Measurements from ENCODE around the gene DCUN1D3. TPM values are rescaled to one million over a fixed set of nuclear protein-coding genes. Genes with fewer than 3 reads are reported as not detected.

The DCUN1D3 gene
- total RNA-seq, 1 donor from 2014 or later = 24.2 TPM

DNA sequence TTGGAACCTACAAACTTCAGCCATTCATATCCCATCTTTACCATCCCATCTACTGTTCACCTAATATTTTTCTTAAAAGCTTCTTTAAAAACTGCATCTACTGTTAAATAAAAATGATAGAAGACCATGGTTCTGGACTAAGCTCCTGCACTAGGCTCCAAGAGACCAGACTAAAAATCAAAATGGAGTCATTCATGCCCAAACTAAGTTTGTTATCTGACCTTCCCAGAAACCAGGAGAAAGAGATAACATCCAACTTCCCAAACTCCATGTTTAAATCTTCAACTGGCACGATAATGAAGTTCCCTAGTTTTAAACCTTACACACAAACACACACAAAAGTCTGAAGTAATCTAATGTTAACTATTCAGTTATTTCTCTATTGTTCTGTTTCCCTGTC, 13.8 kb downstream of the DCUN1D3 start:
- no peaks in the 10 kb centered on the region for H3K27me3 Mint-ChIP-seq
- H3K36me3 Mint-ChIP-seq (ENCODE audit: insufficient read depth) = peaks cover 5% of the 10 kb centered on the region
- H3K4me3 Mint-ChIP-seq (ENCODE audit: low read depth) = no peak overlapping the region
- H3K4me1 Mint-ChIP-seq (ENCODE audit: low read depth) = peaks cover 28% of the 10 kb centered on the region
- no peak for DNase-seq (ENCODE audit: low spot score, unreplicated experiment)
- H3K27ac Mint-ChIP-seq = peak overlapping the region; percentile 25
- no peaks in the 10 kb centered on the region for H3K9me3 Mint-ChIP-seq (ENCODE audit: low read depth)
- TF ChIP-seq, protein P1, sequence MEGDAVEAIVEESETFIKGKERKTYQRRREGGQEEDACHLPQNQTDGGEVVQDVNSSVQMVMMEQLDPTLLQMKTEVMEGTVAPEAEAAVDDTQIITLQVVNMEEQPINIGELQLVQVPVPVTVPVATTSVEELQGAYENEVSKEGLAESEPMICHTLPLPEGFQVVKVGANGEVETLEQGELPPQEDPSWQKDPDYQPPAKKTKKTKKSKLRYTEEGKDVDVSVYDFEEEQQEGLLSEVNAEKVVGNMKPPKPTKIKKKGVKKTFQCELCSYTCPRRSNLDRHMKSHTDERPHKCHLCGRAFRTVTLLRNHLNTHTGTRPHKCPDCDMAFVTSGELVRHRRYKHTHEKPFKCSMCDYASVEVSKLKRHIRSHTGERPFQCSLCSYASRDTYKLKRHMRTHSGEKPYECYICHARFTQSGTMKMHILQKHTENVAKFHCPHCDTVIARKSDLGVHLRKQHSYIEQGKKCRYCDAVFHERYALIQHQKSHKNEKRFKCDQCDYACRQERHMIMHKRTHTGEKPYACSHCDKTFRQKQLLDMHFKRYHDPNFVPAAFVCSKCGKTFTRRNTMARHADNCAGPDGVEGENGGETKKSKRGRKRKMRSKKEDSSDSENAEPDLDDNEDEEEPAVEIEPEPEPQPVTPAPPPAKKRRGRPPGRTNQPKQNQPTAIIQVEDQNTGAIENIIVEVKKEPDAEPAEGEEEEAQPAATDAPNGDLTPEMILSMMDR (IDR thresholded peaks at IDR 0.05; ENCODE audit: unreplicated experiment) = no peak

- H3K4me1 Mint-ChIP-seq (ENCODE audit: low read depth) = peaks cover 37% of the 10 kb centered on the region
- no peak overlapping the region for H3K27ac Mint-ChIP-seq
- H3K27me3 Mint-ChIP-seq = no peaks in the 10 kb centered on the region
- H3K36me3 Mint-ChIP-seq (ENCODE audit: insufficient read depth) = peaks cover 5% of the 10 kb centered on the region
- no peaks in the 10 kb centered on the region for H3K9me3 Mint-ChIP-seq (ENCODE audit: low read depth)
- no peak for DNase-seq (ENCODE audit: low spot score, unreplicated experiment)
- TF ChIP-seq, protein P1 (IDR thresholded peaks at IDR 0.05; ENCODE audit: unreplicated experiment) = no peak
- H3K4me3 Mint-ChIP-seq (ENCODE audit: low read depth) = no peak overlapping the region
Measured at GRCh38 chr16:20884240-20884556, 16.0 kb downstream of the DCUN1D3 start.

DNA sequence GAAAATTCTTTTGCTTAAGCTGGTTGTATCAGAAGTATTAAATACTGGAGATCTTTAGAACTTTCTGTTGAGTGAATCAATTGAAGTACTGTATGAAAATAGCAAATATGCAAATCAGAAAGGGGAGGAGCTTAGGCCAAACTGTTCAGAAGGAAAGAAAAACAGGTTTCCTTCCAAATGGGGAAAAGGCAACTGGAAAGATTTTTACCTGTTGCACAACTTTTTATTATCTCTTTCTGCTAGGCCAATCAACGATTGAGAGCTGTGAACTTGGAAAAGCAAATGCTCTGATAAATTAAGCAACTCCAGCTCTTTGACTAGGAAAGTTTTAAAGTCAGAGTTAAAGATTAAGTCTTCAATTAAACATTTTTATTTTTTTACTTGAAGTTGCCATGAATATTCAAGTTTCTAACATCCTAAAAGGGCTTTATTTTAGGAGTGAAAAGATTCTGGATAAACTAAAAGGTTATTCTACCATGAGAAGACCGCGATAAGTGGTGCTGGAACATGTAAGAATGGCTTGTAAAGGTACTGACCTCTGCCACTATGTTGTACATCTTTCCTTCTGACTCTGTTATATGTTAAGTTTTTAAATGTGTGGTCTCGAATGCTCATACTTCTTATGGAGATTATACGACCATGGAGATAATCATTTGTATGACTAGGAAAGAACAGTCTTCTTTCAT, 16.5 kb downstream of the DCUN1D3 start:
- Mint-ChIP-seq H3K27ac (no peak overlapping the region), H3K9me3 (ENCODE audit: low read depth) (no peaks in the 10 kb centered on the region), H3K4me1 (ENCODE audit: low read depth) (peaks cover 42% of the 10 kb centered on the region), H3K27me3 (no peaks in the 10 kb centered on the region), H3K36me3 (ENCODE audit: insufficient read depth) (peaks cover 5% of the 10 kb centered on the region), H3K4me3 (ENCODE audit: low read depth) (no peak overlapping the region)
- DNase-seq (ENCODE audit: low spot score, unreplicated experiment) = no peak
- TF ChIP-seq, protein P1 (IDR thresholded peaks at IDR 0.05; ENCODE audit: unreplicated experiment) = no peak

DNA sequence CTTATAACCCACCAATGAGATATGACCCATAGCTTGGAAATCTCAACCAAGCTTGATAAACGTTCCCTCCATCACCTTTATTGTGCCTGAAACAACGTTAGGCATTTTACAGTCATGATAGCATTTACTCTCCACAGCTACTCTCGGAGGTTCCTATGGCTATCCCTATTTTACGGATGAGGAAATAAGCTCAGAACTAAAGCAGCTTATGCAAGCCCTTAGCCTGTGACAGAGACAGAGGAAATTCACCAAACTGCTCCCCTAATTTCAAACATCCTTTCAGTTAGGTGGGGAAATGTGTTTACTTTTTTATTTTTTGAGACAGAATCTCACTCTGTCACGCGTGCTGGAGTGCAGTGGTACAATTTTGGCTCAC, 18.7 kb downstream of the DCUN1D3 start:
- TF ChIP-seq, protein P1 (IDR thresholded peaks at IDR 0.05; ENCODE audit: unreplicated experiment) = no peak
- no peaks in the 10 kb centered on the region for H3K27me3 Mint-ChIP-seq
- peaks cover 34% of the 10 kb centered on the region for H3K4me1 Mint-ChIP-seq (ENCODE audit: low read depth)
- no peak overlapping the region for H3K4me3 Mint-ChIP-seq (ENCODE audit: low read depth)
- no peak for DNase-seq (ENCODE audit: low spot score, unreplicated experiment)
- H3K36me3 Mint-ChIP-seq (ENCODE audit: insufficient read depth) = peaks cover 7% of the 10 kb centered on the region
- no peak overlapping the region for H3K27ac Mint-ChIP-seq
- H3K9me3 Mint-ChIP-seq (ENCODE audit: low read depth) = peaks cover 3% of the 10 kb centered on the region

DNA sequence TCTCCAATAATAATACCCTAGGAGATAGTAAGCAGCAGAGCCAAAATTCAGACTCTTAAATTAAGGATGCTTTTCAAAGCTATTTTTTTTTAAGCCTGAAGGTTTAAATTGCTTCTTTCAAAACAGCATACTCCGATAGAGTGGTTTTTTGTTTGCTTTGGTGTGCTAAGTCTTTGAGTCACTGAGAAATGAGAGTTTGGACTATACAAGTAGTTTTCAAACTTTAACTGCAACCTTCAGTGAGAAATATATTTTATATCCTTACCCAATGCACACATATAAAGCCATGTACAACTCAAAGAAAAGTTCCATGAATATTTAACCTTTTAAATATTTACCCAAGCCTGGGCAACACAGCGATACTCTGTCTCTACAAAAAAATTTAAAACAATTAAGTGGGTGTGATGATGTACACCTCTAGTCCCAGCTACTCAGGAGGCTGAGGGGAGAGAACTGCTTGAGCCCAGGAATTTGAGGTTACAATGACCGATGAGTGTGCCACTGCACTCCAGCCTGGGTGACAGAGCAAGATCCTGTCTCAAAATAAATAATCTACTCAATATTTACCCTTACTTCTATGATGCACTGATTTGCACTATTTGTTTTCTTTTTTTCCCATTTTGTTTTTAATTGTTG, 19.2 kb downstream of the DCUN1D3 start:
- H3K27ac Mint-ChIP-seq = peak overlapping the region; percentile 63
- H3K36me3 Mint-ChIP-seq (ENCODE audit: insufficient read depth) = peaks cover 7% of the 10 kb centered on the region
- H3K4me1 Mint-ChIP-seq (ENCODE audit: low read depth) = peaks cover 33% of the 10 kb centered on the region

More for the DNA sequence above, 19.2 kb downstream of the DCUN1D3 start:
- TF ChIP-seq, protein P1 (IDR thresholded peaks at IDR 0.05; ENCODE audit: unreplicated experiment) = no peak
- no peaks in the 10 kb centered on the region for H3K27me3 Mint-ChIP-seq
- peaks cover 3% of the 10 kb centered on the region for H3K9me3 Mint-ChIP-seq (ENCODE audit: low read depth)
- DNase-seq (ENCODE audit: low spot score, unreplicated experiment) = no peak
- H3K4me3 Mint-ChIP-seq (ENCODE audit: low read depth) = no peak overlapping the region
